IPS DF 6.9 (cell line): ENCODE data around the gene ASRGL1.

ENCODE experiments used
- DNase-seq: peaks from one replicate; pipeline ENCODE4 v3.0.0-alpha.2; 2013; ENCODE audit warnings: low read depth, low spot score
- H3K27ac ChIP-seq: one replicate; pipeline ENCODE4 v1.5.1; 2013; ENCODE audit warnings: low read length, control low read depth
- H3K27me3 ChIP-seq: 2 replicates; pipeline ENCODE4 v1.6.1; 2013; ENCODE audit warnings: mild to moderate bottlenecking, low read length; ENCODE audit not compliant: control insufficient read depth, insufficient read depth
- H3K36me3 ChIP-seq: 2 replicates; pipeline ENCODE4 v1.6.1; 2013; ENCODE audit warnings: low read length; ENCODE audit not compliant: control insufficient read depth, insufficient read depth
- H3K4me1 ChIP-seq: 2 replicates; pipeline ENCODE4 v1.6.1; 2013; ENCODE audit warnings: low read length; ENCODE audit not compliant: control insufficient read depth, insufficient read depth
- H3K4me3 ChIP-seq: 2 replicates; pipeline ENCODE4 v1.5.1; 2013; ENCODE audit warnings: mild to moderate bottlenecking, low read length
- H3K9me3 ChIP-seq: 2 replicates; pipeline ENCODE4 v1.6.1; 2013; ENCODE audit warnings: low read length, inconsistent platforms; ENCODE audit not compliant: control insufficient read depth, insufficient read depth
- WGBS: extraction: QIAGEN DNeasy Blood & Tissue Kit; methylation state at CpG from one replicate; pipeline ENCODE4 v1.1.7; 2013; ENCODE audit warnings: mixed read lengths, missing lambda C conversion rate; ENCODE audit not compliant: insufficient read length, insufficient coverage; 5-methylcytosine and 5-hydroxymethylcytosine counted together

ASRGL1 gene

DNA sequence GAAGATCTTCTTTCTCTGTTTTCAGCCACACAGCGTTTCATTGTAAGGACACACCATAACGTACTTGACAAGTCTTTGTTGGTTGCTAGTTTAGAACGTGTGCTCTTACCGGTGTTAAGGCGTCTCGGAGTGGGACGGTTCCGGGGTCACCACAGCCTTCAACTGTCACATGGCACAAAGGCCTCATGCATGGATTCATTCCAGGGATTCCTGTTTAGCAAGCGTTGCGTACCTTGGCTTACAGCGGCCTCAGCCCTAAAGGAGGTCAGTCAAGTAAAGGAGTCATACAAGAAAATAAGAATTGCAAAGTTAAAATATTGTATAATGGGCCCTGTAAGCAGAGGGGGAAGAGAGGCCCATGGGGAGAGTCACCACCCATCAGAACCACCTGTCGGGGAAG lies 79.3 kb downstream of the ASRGL1 start:
- no peak for DNase-seq
- H3K9me3 ChIP-seq = no peaks in the 10 kb centered on the region
- H3K4me1 ChIP-seq = no peaks in the 10 kb centered on the region
- no CpG with 5 or more reads among the region's 12 CpGs for WGBS
- H3K4me3 ChIP-seq = no peak overlapping the region
- no peak overlapping the region for H3K27ac ChIP-seq
- H3K36me3 ChIP-seq = no peaks in the 10 kb centered on the region
- H3K27me3 ChIP-seq = no peaks in the 10 kb centered on the region

DNA sequence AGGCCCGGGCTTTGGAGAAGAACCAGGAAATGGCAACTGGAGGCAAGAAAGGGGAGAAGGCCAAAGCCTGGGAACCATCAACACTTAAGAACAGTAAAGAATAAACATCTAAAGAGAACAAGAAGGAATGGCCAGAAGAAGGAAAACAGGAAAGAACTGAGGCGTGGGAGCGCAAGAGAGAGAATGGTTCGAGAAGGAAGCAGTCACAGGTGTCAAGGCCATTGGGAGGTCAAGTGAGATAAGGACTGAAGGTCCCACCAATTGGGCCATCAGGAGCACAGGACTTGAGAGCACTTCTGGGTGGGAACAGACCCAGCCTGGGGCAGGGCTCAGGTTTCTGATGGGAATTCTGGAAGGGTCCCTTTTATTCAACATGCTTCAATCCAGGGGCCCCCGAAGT lies 80.9 kb downstream of the ASRGL1 start:
- no CpG with 5 or more reads among the region's 5 CpGs for WGBS
- H3K27ac ChIP-seq = no peak overlapping the region
- no peaks in the 10 kb centered on the region for H3K36me3 ChIP-seq
- no peaks in the 10 kb centered on the region for H3K9me3 ChIP-seq
- H3K4me1 ChIP-seq = no peaks in the 10 kb centered on the region
- H3K4me3 ChIP-seq = no peak overlapping the region
- H3K27me3 ChIP-seq = no peaks in the 10 kb centered on the region
- no peak for DNase-seq

DNA sequence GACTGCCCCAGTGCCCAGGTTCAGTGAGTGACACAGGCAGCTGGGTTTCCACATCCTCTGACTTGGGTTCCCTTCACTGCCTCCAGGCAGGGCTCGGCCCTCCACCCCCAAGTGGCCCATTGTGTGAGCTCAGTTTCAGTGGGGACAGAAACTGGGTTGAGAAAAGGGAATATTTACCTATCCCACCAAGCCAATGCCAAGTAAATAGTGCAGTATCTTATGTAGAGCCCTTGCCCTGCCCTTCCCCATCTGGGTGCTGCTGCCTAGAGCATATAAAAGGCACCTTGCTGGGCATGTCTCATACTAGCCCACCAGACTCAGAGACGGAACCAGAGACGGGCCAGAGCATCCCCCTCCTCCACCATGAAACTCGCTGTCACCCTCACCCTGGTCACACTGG lies 81.5 kb downstream of the ASRGL1 start, which contains the start of gene SCGB1A1:
Gene SCGB1A1, plus strand, starts transcription at position 301 of the 400 bp plus-strand sequence. Its CDS starts 63 bp downstream, at position 364.
- H3K9me3 ChIP-seq = no peaks in the 10 kb centered on the region
- no peak for DNase-seq
- H3K27me3 ChIP-seq = no peaks in the 10 kb centered on the region
- no peak within 1 kb of the TSS for H3K4me3 ChIP-seq
- H3K27ac ChIP-seq = no peak within 1 kb of the TSS
- H3K4me1 ChIP-seq = no peaks in the 10 kb centered on the region
- WGBS = no CpG with 5 or more reads among the region's 4 CpGs
- no peaks in the 10 kb centered on the region for H3K36me3 ChIP-seq

DNA sequence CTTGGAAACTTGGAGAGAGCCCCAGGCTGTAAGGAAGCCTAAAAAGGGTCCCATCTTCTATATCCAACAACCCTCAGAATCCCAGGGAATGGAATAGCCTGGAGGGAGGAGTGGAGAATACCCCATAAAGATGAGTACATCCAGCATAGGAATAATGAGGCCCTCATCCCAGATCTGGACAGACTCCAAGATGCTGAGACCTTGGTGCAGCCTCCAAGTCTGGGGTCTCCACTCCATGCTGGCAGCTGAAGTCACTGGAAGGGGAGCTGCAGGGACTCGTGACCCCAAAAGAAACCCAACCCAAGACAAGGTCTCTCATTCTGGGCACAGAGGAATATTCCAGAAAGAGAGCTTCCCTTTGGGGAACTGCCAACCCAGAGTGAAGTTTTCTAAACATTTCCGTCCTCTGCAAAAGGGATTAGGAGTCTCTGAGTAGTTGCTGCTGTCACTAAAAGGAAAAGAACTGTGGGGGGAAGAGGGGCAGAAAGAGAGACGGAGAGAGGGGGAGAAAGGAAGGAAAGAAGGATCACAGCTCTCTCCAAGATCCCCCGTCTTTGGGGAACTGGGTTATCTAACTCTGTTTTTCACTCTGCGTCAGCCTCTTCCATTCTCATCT lies 82.2 kb downstream of the ASRGL1 start:
- H3K36me3 ChIP-seq = no peaks in the 10 kb centered on the region
- no peak for DNase-seq
- WGBS = no CpG with 5 or more reads among the region's 5 CpGs
- no peaks in the 10 kb centered on the region for H3K27me3 ChIP-seq
- H3K27ac ChIP-seq = no peak overlapping the region
- H3K4me1 ChIP-seq = no peaks in the 10 kb centered on the region
- no peaks in the 10 kb centered on the region for H3K9me3 ChIP-seq
- no peak overlapping the region for H3K4me3 ChIP-seq

DNA sequence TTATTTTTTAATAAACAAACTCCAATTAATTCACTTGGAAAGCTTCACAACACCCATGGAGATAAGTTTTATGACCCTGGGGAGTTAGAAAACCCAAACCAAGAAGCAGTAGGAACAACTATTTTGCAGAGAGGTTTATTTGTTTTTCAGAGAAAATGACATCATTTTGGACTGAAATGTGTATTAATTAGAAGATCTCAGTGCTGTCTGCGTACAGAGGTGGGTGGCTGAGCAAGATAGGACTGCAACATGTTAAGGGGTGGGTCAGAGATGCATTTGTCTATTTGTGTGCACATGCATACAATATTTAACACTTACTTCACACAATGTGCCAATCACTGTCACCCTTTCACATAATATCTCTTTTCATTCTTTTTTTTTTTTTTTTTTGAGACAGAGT lies 82.7 kb downstream of the ASRGL1 start:
- WGBS = no CpG with 5 or more reads among the region's 1 CpG
- Histone ChIP-seq H3K4me1 (no peaks in the 10 kb centered on the region), H3K9me3 (no peaks in the 10 kb centered on the region), H3K27me3 (no peaks in the 10 kb centered on the region), H3K36me3 (no peaks in the 10 kb centered on the region), H3K27ac (no peak overlapping the region), H3K4me3 (no peak overlapping the region)
- DNase-seq = no peak

DNA sequence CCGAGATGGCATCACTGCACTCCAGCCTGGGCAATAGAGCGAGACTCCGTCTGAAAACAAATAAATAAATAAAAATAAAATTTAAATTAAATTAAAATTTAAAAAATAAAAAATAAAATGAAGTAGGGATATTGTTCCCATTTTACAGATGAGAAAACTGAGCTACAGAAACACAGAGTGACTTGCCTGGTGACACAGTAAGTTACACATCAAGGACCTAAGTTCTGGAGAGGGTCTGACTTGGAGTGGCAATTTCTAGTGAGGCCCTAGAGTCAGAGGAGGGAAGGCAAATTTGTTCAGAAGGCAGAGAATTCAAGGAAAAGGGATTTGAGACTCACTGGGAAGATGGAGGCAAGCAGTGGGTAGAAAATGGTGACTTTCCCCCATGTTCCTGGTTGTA lies 83.6 kb downstream of the ASRGL1 start:
- Histone ChIP-seq H3K4me1 (no peaks in the 10 kb centered on the region), H3K36me3 (no peaks in the 10 kb centered on the region), H3K9me3 (no peaks in the 10 kb centered on the region), H3K4me3 (no peak overlapping the region), H3K27me3 (no peaks in the 10 kb centered on the region), H3K27ac (no peak overlapping the region)
- DNase-seq = no peak
- WGBS = no CpG with 5 or more reads among the region's 3 CpGs

DNA sequence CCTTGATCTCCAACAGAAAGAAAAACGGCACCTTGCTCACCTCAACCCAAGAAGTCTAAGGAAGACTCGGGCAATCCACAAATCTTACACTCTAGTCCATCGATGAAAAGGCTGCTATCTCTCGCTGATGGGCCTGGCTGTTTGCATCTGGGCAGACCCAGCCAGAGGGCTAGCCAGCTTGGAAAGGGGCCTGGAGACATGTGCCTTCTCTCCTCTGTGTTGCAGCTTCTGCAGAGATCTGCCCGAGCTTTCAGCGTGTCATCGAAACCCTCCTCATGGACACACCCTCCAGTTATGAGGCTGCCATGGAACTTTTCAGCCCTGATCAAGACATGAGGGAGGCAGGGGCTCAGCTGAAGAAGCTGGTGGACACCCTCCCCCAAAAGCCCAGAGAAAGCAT lies 84.7 kb downstream of the ASRGL1 start:
- WGBS = no CpG with 5 or more reads among the region's 7 CpGs
- H3K4me3 ChIP-seq = no peak overlapping the region
- no peaks in the 10 kb centered on the region for H3K9me3 ChIP-seq
- no peak overlapping the region for H3K27ac ChIP-seq
- H3K36me3 ChIP-seq = no peaks in the 10 kb centered on the region
- H3K27me3 ChIP-seq = no peaks in the 10 kb centered on the region
- H3K4me1 ChIP-seq = peaks cover 1% of the 10 kb centered on the region; the same call in 1 of the 2 replicates
- no peak for DNase-seq

DNA sequence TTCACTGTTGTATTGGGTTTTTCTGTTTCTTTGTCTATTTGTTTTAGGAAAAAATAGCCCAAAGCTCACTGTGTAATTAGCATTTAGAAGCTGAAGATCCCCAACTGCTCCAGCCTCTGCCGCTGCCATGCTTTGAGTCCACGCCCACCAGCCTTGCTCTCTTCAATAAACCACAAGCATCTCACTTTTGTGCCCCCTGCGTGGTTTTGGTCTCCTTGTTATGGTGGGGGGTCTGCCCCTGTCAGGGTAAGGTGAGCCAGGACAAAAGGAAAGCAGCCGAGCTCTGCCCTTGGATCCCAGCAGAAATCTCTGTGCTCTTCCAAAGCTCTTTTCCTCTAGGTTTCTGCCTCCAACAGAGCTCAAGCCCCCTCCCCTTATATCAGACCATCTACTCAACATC lies 85.8 kb downstream of the ASRGL1 start:
- no peak overlapping the region for H3K27ac ChIP-seq
- H3K36me3 ChIP-seq = no peaks in the 10 kb centered on the region
- no CpG with 5 or more reads among the region's 4 CpGs for WGBS
- peaks cover 1% of the 10 kb centered on the region; the same call in 1 of the 2 replicates for H3K4me1 ChIP-seq
- H3K4me3 ChIP-seq = no peak overlapping the region
- no peaks in the 10 kb centered on the region for H3K27me3 ChIP-seq
- DNase-seq = no peak
- no peaks in the 10 kb centered on the region for H3K9me3 ChIP-seq

DNA sequence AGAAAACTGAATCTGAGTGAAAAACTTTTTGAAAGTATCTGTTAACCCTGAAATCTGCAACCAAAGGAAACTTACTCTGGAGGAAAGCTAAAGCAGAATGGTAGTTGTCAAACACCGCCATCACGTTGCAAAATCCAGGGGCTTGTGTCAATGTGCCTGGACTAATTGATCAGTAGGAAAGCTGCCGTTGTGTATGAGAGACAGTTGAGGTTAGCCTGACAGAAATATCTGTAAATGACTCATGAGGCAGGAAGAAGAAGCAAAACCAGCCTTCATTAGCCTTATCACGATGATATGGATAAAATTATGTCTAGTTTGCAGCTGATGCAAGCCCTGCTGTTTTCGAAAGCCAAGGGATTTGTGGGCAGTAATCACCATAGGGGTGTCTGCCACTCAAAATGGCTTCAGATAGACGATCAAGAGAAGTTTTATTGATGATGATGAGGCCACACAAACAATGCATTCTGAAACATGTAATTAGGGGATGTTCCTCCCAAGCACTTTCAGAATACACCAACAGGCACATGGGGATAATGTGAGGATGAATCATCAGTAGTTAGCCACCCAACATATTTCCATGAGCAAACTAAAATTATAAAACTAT lies 90.5 kb downstream of the ASRGL1 start:
- no peak overlapping the region for H3K27ac ChIP-seq
- DNase-seq = no peak
- H3K27me3 ChIP-seq = 0 out of 2 replicates have a peak, but pooled peaks cover 1% of the 10 kb centered on the region
- H3K4me3 ChIP-seq = no peak overlapping the region
- peaks cover 1% of the 10 kb centered on the region; the same call in 1 of the 2 replicates for H3K4me1 ChIP-seq
- H3K36me3 ChIP-seq = no peaks in the 10 kb centered on the region
- no CpG with 5 or more reads among the region's 6 CpGs for WGBS
- no peaks in the 10 kb centered on the region for H3K9me3 ChIP-seq

DNA sequence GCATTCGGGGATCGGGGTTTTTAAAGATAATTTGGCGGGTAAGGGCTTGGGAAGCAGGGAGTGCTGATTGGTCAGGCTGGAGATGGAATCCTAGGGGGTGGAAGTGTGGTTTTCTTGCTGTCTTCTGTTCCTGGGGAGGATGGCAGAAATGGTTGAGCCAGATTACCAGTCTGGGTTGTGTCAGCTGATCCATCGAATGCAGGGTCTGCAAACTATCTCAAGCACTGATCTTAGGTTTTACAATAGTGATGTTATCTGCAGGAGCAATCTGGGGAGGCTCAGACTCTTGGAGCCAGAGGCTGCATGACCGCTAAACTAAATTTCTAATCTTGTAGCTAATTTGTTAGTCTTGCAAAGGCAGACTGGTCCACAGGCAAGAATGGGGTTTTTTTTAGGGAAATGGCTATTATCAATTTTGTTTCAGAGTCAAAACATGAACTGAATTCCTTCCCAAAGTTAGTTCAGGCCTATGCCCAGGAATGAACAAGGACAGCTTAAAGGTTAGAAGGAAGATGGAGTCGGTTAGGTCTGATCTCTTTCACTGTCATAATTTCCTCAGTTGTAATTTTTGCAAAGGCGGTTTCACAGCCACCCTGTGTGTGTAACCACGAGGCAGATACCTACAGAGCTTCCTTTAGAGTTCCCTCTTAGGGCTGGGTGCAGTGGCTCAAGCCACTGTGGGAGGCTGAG lies 91.8 kb downstream of the ASRGL1 start:
- Histone ChIP-seq H3K4me3 (no peak overlapping the region), H3K27me3 (0 out of 2 replicates have a peak, but pooled peaks cover 1% of the 10 kb centered on the region), H3K27ac (no peak overlapping the region), H3K36me3 (no peaks in the 10 kb centered on the region), H3K9me3 (no peaks in the 10 kb centered on the region), H3K4me1 (peaks cover 1% of the 10 kb centered on the region; the same call in 1 of the 2 replicates)
- DNase-seq = no peak
- no CpG with 5 or more reads among the region's 8 CpGs for WGBS
